Stimulated activated CD8-positive, alpha-beta memory T cell treated with anti-CD3 and anti-CD28 coated beads, Interleukin-7, amount 100 ng/mL, for 48 hours (primary cell): ENCODE results near the gene ZNF358.
A peak's percentile ranks its signal among the peaks of the same experiment; 100 is the strongest.

Source experiments
- DNase-seq, 2 donors: peaks; one replicate each; pipeline ENCODE4 v3.0.0-alpha.2; 2020; ENCODE audit warnings: low read depth in 1 of 2; ENCODE audit errors: extremely low read depth in 1 of 2

The ZNF358 gene

GRCh38 chr19:7515645-7516151 is at the start of gene ZNF358:
TSS of gene ZNF358 (plus strand) at chr19:7516103. CDS start at chr19:7519243, 3,140 bp downstream.
- DNase-seq, result peak in 1 of 2 donors; percentile 27

DNA sequence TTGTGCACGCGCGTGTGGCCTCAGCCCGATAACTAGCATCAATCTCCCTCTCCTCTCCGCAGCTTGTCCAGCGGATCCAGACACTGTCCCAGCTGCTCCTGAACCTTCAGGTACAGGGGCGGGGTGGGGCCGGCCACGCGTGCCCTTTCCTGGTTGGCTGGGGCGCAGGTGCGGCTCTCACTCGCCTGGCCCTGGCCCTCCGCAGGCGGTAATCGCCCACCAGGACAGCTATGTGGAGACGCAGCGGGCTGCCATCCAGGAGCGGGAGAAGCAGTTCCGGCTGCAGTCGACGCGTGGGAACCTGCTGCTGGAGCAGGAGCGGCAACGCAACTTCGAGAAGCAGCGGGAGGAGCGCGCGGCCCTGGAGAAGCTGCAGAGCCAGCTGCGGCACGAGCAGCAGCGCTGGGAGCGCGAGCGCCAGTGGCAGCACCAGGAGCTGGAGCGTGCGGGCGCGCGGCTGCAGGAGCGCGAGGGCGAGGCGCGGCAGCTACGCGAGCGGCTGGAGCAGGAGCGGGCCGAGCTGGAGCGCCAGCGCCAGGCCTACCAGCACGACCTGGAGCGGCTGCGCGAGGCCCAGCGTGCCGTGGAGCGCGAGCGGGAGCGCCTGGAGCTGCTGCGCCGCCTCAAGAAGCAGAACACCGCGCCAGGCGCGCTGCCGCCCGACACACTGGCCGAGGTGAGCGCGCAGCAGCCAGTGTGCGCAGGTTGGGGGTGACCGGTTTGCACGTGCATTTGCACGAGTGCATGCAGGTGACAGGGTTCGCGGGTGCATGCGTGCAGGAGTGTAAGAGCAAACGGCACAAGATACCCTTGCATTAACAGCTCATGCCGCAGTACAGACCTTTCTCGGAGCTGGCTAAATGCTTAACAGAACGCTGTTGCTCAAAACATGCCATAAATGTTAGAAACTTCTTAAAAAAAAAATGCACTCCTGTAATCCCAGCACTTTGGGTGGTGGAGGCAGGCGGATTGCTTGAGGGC is 48.6 kb upstream of the ZNF358 start:
- DNase-seq, result no peak

GRCh38 chr19:7468840-7469239 is 47.1 kb upstream of the ZNF358 start:
- DNase-seq, result no peak

DNA sequence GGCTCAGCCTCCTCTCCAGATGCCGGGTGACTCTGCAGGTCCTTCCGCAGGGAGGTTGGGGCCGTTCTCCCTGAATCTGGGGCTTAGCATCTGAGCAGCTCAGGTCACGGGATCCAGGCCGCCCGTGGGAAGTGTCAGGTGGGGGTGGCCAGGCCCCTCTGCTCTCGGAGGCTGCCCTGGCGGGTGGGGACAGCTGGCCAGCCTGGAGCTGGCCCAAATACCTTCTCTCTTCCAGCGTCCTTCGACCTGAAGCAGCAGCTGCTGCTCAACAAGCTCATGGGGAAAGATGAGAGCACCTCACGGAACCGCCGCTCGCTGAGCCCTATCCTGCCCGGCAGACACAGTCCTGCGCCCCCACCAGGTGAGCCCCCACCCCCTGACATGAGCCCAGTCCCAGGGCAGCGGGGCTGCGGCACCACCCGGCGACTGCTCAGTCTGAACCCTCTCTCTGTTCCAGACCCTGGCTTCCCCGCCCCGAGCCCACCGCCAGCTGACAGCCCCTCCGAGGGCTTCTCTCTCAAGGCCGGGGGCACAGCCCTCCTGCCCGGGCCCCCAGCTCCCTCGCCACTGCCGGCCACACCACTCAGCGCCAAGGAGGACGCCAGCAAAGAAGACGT is 46.1 kb upstream of the ZNF358 start:
- DNase-seq, result no peak

- DNase-seq, result no peak
Measured at GRCh38 chr19:7470540-7471305, 45.2 kb upstream of the ZNF358 start.

- no peak for DNase-seq
Measured at GRCh38 chr19:7471696-7472615, 43.9 kb upstream of the ZNF358 start.

GRCh38 chr19:7475665-7476064 is 40.2 kb upstream of the ZNF358 start:
- DNase-seq, result no peak

GRCh38 chr19:7476241-7476640 is 39.7 kb upstream of the ZNF358 start:
- DNase-seq, result no peak

- no peak for DNase-seq
Measured at GRCh38 chr19:7476777-7477494, 39.0 kb upstream of the ZNF358 start.

DNA sequence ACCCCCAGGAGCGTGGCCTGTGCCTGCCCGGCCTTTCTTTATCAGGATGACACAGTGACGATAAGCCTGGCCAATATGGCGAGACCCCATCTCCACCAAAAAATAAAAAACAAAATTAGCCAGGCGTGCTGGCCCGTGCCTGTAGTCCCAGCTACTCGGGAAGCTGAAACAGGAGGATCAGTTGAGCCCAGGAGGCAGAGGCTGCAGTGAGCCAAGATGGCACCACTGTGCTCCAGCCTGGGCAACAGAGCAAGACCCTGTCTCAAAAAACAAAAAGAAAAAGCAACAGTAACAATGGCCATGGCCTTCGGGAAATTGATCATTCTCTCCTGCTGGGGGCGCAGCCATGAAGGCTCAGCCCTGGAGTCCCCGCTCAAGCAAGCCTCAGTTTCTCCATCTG is 38.1 kb upstream of the ZNF358 start:
- DNase-seq, result no peak

DNA sequence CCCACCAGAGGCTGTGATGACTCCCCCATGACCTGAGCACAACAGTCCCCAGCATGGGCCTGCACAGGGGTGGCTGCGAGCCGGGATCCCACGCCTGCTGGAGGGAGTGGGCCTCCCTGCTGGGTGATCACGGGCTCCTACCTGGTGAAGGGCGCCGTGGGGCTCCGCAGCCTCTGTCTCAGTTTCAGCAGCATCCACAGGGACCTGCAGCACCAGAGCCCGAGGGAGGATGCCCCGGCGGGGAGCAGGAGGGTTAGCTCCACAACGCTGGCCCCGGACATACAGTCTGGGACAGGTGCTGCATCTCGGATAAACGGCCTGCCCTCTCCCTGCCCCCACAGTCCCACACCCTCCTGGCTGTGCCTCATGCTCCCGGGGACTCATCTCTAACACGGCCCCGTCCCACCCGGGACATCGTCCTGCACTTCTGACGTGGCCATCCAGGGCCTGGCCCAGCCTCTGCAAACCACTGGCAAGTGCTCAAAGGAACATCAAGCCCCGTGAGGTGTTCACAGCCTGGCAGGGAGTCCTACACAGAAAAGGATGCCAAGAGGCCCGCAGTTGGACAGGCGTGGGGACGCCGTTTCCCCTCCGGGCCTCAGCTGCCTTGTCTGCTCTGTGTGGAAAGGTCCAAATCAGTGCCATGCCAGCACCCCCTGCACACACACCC is 37.6 kb upstream of the ZNF358 start:
- no peak for DNase-seq

DNA sequence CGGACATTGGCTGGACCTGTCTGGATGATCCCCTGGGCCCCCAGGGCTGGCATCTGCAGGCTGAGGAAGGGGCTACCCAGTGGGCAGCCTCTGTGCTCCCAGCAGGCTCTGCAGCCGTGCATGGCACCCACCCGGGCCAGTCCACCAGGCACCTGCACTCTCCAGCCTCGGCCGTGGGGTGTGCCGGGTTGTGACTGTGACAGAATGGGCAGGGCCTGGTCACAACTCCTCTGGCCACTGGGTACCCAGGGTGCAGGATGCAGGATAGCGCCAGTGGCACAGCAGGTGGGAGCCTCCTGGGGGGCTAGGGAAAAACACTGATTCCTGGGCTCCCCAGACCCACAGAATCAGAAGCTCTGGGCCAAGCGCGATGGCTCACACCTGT is 37.1 kb upstream of the ZNF358 start:
- DNase-seq, result no peak

DNA sequence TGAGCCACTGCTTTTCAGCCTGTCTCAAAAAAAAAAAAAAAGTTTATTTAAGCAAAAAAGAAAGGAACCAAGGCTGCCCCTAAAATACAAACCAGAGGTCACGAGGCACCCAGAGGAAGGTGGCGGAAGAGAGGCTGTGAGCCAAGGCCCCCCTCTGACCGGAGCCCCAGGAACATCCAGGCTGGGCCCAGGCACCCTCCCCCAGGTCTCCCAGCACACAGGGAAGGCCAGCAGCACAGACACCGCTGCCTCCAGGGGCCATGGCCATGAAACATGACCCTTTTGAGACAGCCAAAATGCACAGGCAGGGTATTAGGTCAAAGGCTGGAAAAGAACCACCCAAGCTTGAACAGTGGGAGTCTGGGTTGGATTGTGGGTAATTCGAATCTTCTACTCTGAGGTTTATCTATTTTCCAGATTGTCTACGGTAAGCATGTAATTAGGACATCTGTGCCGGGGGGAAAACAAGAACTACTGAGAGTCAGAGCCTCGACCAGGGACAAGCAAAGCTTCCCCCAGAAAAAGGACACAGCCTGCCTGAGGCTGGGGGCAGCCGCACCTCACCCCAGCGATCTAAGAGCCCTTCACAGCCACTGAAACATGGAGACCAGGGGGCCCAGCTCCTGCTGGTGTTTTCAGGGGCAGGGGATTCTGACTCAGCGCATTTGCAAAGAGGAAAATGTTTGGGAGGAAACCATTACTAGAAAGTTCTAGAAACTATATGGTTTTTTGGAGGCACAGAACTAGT is 35.5 kb upstream of the ZNF358 start:
- no peak for DNase-seq

DNA sequence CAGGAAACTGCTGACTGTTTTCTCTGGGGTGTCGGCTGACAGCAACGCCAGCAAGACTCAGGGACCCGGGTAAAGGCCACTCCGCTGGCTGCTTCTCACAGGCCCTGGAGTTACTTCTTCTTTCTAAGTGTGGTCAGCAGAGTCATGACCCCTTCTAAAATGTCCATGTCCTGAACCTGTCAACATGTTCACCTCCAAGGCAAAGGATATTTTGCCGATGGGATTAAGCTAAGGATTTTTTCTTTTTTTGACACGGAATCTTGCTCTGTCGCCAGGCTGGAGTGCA is 35.0 kb upstream of the ZNF358 start:
- no peak for DNase-seq

GRCh38 chr19:7482584-7483439 is 33.1 kb upstream of the ZNF358 start:
- DNase-seq, result no peak

DNA sequence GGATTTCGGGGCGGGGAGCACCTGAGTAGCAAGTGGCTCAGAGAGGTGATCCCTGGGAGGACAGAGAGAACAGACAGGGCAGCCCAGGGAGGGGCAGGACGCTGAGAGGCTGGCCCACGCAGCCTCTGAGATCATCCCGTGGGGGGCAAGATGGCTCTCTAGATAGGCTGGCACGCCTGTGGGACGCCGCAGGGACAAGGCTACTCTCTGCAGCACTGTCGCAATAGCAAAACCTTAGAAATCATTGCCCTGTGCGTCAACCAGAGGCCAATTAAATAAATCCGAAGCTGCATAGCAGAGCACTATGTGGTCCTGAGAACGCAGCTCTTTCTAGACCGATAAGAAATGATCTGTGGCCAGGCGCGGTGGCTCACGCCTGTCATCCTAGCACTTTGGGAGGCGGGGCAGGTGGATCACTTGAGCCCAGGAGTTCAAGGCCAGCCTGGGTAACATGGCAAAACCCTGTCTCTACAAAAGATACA is 32.1 kb upstream of the ZNF358 start:
- DNase-seq, result no peak

GRCh38 chr19:7486923-7487322 is 29.0 kb upstream of the ZNF358 start:
- DNase-seq, result no peak
